ENCODE results near the gene AGR3. TPM values are rescaled to one million over a fixed set of nuclear protein-coding genes. Genes with fewer than 3 reads are reported as not detected.

The AGR3 gene
- total RNA-seq = 100 to 1,000 TPM; 123 to 188 TPM
- long read RNA-seq, transcript AGR3-201 (8 exons, 749 nt) = major isoform, 31 of 52 reads
- long read RNA-seq, partial matches to known transcripts = 3 of 52 reads
- long read RNA-seq, other reads (novel, unspliced or antisense) = 16 of 52 reads

GRCh38 chr7:16881844-16882243, at the start of gene AGR3:
Gene AGR3 (minus strand): TSS chr7:16881983. CDS start chr7:16878618, 3,365 bp downstream.
- ATAC-seq (peak; percentile 82), DNase-seq (no peak)
- intact Hi-C loops (cut with DNase I, micrococcal nuclease) = no loop called here

- intact Hi-C loops (cut with DNase I, micrococcal nuclease) = no loop called here
- DNase-seq = no peak
- no peak for ATAC-seq
Measured at GRCh38 chr7:16930946-16931345, 49.2 kb upstream of the AGR3 start.

GRCh38 chr7:16929146-16929762, 47.5 kb upstream of the AGR3 start:
- DNase-seq (no peak), ATAC-seq (peak; percentile 64)
- intact Hi-C loops (cut with DNase I, micrococcal nuclease) = no loop called here

GRCh38 chr7:16926861-16927260, 45.1 kb upstream of the AGR3 start:
- intact Hi-C loops (cut with DNase I, micrococcal nuclease) = no loop called here
- ATAC-seq (no peak), DNase-seq (no peak)

- intact Hi-C loops (cut with DNase I, micrococcal nuclease) = no loop called here
Measured at GRCh38 chr7:16926283-16926682, 44.5 kb upstream of the AGR3 start.

GRCh38 chr7:16925609-16926008, 43.8 kb upstream of the AGR3 start:
- DNase-seq (no peak), ATAC-seq (no peak)
- intact Hi-C loops (cut with DNase I, micrococcal nuclease) = no loop called here

More at GRCh38 chr7:16926283-16926682, 44.5 kb upstream of the AGR3 start:
- DNase-seq = peak in 1 of 2 donors; percentile 47
- peak; percentile 61 for ATAC-seq

- DNase-seq (no peak), ATAC-seq (peak; percentile 45)
- intact Hi-C loops (cut with DNase I, micrococcal nuclease) = no loop called here
Measured at GRCh38 chr7:16923019-16923418, 41.2 kb upstream of the AGR3 start.

- ATAC-seq (peak; percentile 64), DNase-seq (no peak)
- intact Hi-C loops (cut with DNase I, micrococcal nuclease) = no loop called here
Measured at GRCh38 chr7:16921644-16922257, 40.0 kb upstream of the AGR3 start.

GRCh38 chr7:16921151-16921550, 39.4 kb upstream of the AGR3 start:
- intact Hi-C loops (cut with DNase I, micrococcal nuclease) = no loop called here
- DNase-seq (no peak), ATAC-seq (peak; percentile 14)

- DNase-seq = no peak
Measured at GRCh38 chr7:16919440-16919839, 37.7 kb upstream of the AGR3 start.

GRCh38 chr7:16918288-16918895, 36.6 kb upstream of the AGR3 start:
- peak in 1 of 2 donors; percentile 28 for DNase-seq
- intact Hi-C loops (cut with DNase I, micrococcal nuclease) = loop anchor here in 1 of 2 donors (10.0 kb wide), 1 partner anchor 314 kb away; no protein-coding TSS in a partner anchor
- no peak for ATAC-seq

More at GRCh38 chr7:16919440-16919839, 37.7 kb upstream of the AGR3 start:
- no peak for ATAC-seq
- intact Hi-C loops (cut with DNase I, micrococcal nuclease) = loop anchor here in 1 of 2 donors (10.0 kb wide), 1 partner anchor 315 kb away; no protein-coding TSS in a partner anchor

GRCh38 chr7:16916738-16917137, 35.0 kb upstream of the AGR3 start:
- intact Hi-C loops (cut with DNase I, micrococcal nuclease) = loop anchor here in 1 of 2 donors (10.0 kb wide), 1 partner anchor 312 kb away; no protein-coding TSS in a partner anchor
- no peak for ATAC-seq
- no peak for DNase-seq

- no peak for DNase-seq
- peak; percentile 42 for ATAC-seq
- intact Hi-C loops (cut with DNase I, micrococcal nuclease) = loop anchor here in 1 of 2 donors (10.0 kb wide), 1 partner anchor 311 kb away; no protein-coding TSS in a partner anchor
Measured at GRCh38 chr7:16916105-16916639, 34.4 kb upstream of the AGR3 start.

- ATAC-seq = no peak
- no peak for DNase-seq
- intact Hi-C loops (cut with DNase I, micrococcal nuclease) = loop anchor here in 1 of 2 donors (10.0 kb wide), 1 partner anchor 311 kb away; no protein-coding TSS in a partner anchor
Measured at GRCh38 chr7:16915405-16915804, 33.6 kb upstream of the AGR3 start.

GRCh38 chr7:16914771-16915170, 33.0 kb upstream of the AGR3 start:
- ATAC-seq (peak; percentile 97), DNase-seq (no peak)
- intact Hi-C loops (cut with DNase I, micrococcal nuclease) = loop anchor here in 1 of 2 donors (10.0 kb wide), 1 partner anchor 310 kb away; no protein-coding TSS in a partner anchor

- intact Hi-C loops (cut with DNase I, micrococcal nuclease) = loop anchor here in 1 of 2 donors (10.0 kb wide), 1 partner anchor 309 kb away; no protein-coding TSS in a partner anchor
- no peak for ATAC-seq
- no peak for DNase-seq
Measured at GRCh38 chr7:16913643-16914042, 31.9 kb upstream of the AGR3 start.

- intact Hi-C loops (cut with DNase I, micrococcal nuclease) = loop anchor here in 1 of 2 donors (10.0 kb wide), 1 partner anchor 308 kb away; no protein-coding TSS in a partner anchor
- ATAC-seq (no peak), DNase-seq (no peak)
Measured at GRCh38 chr7:16912540-16912939, 30.8 kb upstream of the AGR3 start.

- no peak for ATAC-seq
- DNase-seq = no peak
- intact Hi-C loops (cut with DNase I, micrococcal nuclease) = no loop called here
Measured at GRCh38 chr7:16908561-16908960, 26.8 kb upstream of the AGR3 start.
